Upper lobe of right lung (tissue), 1 donor: Measurements from ENCODE around the gene ELOVL4. TPM values are rescaled to one million over a fixed set of nuclear protein-coding genes. Genes with fewer than 3 reads are reported as not detected.

Source experiments
- ATAC-seq: fragments of 200-7000 bp; cut with Tn5 transposase; one replicate; pipeline ENCODE4 v1.9.1; 2020; ENCODE audit warnings: mild to moderate bottlenecking, moderate library complexity
- DNase-seq: peaks from one replicate; pipeline ENCODE4 v3.0.0-alpha.2; 2020
- H3K27ac ChIP-seq: fragments of 200-600 bp; one replicate; pipeline ENCODE4 v1.8.0; 2022
- H3K27me3 ChIP-seq: fragments of 200-600 bp; one replicate; pipeline ENCODE4 v1.8.0; 2022; ENCODE audit warnings: mild to moderate bottlenecking
- H3K36me3 ChIP-seq: fragments of 200-600 bp; one replicate; pipeline ENCODE4 v1.8.0; 2022
- H3K4me1 ChIP-seq: fragments of 200-600 bp; one replicate; pipeline ENCODE4 v1.8.0; 2022
- H3K4me3 ChIP-seq: fragments of 200-600 bp; one replicate; pipeline ENCODE4 v1.8.0; 2022; ENCODE audit warnings: mild to moderate bottlenecking
- H3K9me3 ChIP-seq: fragments of 200-600 bp; one replicate; pipeline ENCODE4 v1.8.0; 2022
- intact Hi-C: fragments of 100-400 bp; cut with DNase I; formaldehyde crosslinking; loops from one replicate; pipeline ENCODE4 v1.11.0; 2022
- total RNA-seq: library from RNA; stranded (reverse); fragmentation: NEBNext Ultra II Directional; extraction: Animal tissue kit (Norgen Biotek cat#: 25700); gene quantifications from one replicate; pipeline ENCODE4 v1.2.1, GENCODE V29; 2021
- TF ChIP-seq, protein P1 (sequence below): fragments of 200-600 bp; IDR thresholded peaks from one replicate; pipeline ENCODE4 v1.8.0; 2022; ENCODE audit warnings: antibody characterized with exemption
- donor health status: DM: no; HTN: yes; CAD: no; lungs with severe emphysema.

ELOVL4 gene
- total RNA-seq, 1 donor from 2014 or later = 0.17 TPM

DNA sequence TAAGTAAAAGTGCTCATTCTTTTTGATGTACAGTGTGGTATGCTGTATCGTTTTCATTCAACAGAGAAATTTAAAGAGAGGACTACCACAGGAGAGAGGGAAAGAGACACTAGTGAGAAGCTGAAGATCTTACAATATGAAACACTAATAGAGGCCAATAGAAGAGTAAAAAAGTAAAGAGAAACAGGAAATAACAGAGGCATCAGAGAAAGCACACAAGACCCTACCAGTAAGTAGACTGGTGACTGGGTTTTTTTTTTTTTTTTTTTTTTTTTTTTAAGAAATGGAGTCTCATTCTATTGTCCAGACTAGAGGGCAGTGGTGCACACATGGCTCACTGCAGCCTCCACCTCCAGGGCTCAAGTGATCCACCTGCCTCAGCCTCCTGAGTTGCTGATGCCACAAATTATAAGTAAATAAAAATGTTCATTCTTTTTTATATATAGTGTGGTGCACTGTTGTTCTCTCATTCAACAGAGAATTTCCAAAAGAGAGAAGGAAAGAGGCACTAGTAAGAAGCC is 18.8 kb downstream of the ELOVL4 start:
- intact Hi-C loops = no loop called here

DNA sequence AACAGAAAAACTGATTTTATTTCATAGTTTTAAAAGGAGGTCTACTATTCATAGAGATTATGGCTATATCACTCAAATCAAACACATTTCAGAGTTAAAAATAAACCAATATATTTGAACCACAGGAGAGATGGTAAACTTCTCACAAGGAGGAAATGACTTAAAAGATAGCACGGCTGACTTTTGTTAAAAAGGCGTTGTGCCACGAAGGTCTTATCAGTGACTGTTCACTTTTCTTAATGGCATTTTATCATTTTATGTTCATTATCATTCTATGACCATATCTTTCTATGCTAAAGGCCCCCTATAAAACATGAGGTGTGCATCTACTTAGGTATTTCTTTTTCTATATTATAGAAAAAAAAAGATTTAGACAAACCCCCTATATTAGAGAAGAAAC is 19.6 kb downstream of the ELOVL4 start:
- TF ChIP-seq, protein P1, sequence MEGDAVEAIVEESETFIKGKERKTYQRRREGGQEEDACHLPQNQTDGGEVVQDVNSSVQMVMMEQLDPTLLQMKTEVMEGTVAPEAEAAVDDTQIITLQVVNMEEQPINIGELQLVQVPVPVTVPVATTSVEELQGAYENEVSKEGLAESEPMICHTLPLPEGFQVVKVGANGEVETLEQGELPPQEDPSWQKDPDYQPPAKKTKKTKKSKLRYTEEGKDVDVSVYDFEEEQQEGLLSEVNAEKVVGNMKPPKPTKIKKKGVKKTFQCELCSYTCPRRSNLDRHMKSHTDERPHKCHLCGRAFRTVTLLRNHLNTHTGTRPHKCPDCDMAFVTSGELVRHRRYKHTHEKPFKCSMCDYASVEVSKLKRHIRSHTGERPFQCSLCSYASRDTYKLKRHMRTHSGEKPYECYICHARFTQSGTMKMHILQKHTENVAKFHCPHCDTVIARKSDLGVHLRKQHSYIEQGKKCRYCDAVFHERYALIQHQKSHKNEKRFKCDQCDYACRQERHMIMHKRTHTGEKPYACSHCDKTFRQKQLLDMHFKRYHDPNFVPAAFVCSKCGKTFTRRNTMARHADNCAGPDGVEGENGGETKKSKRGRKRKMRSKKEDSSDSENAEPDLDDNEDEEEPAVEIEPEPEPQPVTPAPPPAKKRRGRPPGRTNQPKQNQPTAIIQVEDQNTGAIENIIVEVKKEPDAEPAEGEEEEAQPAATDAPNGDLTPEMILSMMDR = no peak
- ATAC-seq (no peak), DNase-seq (no peak)
- Histone ChIP-seq H3K4me3 (no peak overlapping the region), H3K27me3 (no peaks in the 10 kb centered on the region), H3K9me3 (no peaks in the 10 kb centered on the region), H3K36me3 (no peaks in the 10 kb centered on the region), H3K27ac (no peak overlapping the region), H3K4me1 (no peaks in the 10 kb centered on the region)
- intact Hi-C loops = no loop called here

More for the DNA sequence above, 18.8 kb downstream of the ELOVL4 start:
- no peak overlapping the region for H3K4me3 ChIP-seq
- no peaks in the 10 kb centered on the region for H3K4me1 ChIP-seq
- TF ChIP-seq, protein P1 = no peak
- no peaks in the 10 kb centered on the region for H3K9me3 ChIP-seq
- no peak for DNase-seq
- H3K36me3 ChIP-seq = no peaks in the 10 kb centered on the region
- H3K27ac ChIP-seq = no peak overlapping the region
- ATAC-seq = no peak
- no peaks in the 10 kb centered on the region for H3K27me3 ChIP-seq

DNA sequence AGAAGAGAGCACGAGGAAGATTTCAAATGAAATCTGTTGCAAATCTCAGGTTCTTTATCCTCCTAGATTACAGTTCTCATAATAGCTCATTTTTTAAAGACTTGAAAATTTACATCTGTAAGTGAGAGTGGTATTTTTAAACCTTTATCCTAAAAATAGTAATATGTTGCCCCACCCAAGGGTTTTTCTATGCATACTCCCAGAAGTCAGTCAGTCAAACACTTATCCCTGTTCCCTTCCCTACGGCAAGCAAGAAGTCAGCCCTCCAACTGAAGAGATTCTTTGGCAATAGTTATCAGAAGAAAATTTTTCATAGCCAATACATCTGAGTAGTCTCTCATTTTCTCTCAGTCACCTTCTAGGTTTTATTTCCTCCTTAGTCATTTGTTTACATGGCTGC is 24.1 kb downstream of the ELOVL4 start:
- H3K27ac ChIP-seq = no peak overlapping the region
- no peaks in the 10 kb centered on the region for H3K4me1 ChIP-seq
- no peaks in the 10 kb centered on the region for H3K27me3 ChIP-seq
- TF ChIP-seq, protein P1 = no peak
- intact Hi-C loops = no loop called here
- no peak for DNase-seq
- H3K36me3 ChIP-seq = no peaks in the 10 kb centered on the region
- no peaks in the 10 kb centered on the region for H3K9me3 ChIP-seq
- H3K4me3 ChIP-seq = no peak overlapping the region
- ATAC-seq = no peak

DNA sequence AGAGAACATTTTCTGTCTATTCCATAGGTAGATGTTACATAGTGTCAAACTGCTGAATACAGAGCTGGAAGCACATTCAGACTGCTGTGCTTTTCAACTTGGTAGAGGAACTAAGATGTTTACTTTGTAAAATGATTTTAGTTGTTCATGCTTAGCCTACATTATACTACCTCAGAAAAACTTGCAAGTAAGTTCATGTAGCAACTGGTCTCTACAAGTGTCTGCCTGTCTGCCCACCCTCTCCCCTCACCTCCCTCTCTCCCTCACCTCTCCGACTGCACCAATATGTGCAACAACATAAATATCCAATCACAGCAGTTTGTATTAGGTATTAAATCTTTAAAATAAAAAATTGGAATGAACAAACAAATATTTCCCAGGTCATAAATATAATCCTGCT is 25.3 kb downstream of the ELOVL4 start:
- no peaks in the 10 kb centered on the region for H3K36me3 ChIP-seq
- DNase-seq (no peak), ATAC-seq (no peak)
- H3K4me3 ChIP-seq = no peak overlapping the region
- H3K27me3 ChIP-seq = no peaks in the 10 kb centered on the region
- H3K4me1 ChIP-seq = no peaks in the 10 kb centered on the region
- no peak overlapping the region for H3K27ac ChIP-seq
- intact Hi-C loops = no loop called here
- H3K9me3 ChIP-seq = no peaks in the 10 kb centered on the region
- TF ChIP-seq, protein P1 = no peak

DNA sequence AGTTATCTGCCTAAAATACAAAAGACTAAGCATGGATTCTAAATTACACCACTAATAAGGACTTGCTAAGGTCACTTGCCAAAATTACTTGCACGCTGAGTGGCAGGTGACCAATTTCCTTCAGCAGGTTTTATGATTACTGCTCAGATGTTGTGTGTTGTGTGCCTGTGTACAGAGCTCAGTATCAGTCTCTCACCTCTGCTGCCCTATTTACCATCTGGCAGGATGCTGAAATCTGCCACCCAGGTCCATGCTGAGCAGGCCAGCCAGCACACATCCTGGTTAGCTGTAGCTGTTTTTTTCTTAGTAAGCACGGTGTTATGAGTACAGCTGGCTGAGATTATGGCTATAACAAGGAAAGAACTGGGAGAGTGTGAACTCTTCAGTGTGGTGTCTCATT is 34.0 kb downstream of the ELOVL4 start:
- H3K9me3 ChIP-seq = no peaks in the 10 kb centered on the region
- H3K4me1 ChIP-seq = no peaks in the 10 kb centered on the region
- intact Hi-C loops = no loop called here
- H3K4me3 ChIP-seq = no peak overlapping the region
- no peak for ATAC-seq
- no peak overlapping the region for H3K27ac ChIP-seq
- H3K27me3 ChIP-seq = no peaks in the 10 kb centered on the region
- TF ChIP-seq, protein P1 = no peak
- H3K36me3 ChIP-seq = no peaks in the 10 kb centered on the region
- DNase-seq = no peak

DNA sequence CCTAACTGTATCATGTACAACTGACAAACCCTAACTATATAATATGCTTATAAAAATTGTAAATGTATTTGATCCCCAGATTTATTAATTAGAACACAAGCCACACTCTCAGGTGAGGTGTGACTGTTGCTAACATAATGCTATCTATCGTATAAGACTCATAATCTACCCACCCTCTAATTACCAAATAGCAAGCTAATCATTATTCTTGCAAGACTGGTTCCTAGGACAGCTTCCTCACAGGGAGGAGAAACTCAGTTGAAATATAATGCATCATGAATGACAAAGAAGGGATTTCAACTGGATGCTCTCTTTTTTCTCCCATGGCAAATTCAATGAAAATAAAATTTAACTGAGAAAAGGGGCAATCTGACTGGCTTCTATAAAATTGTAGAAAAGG is 35.4 kb downstream of the ELOVL4 start:
- Histone ChIP-seq H3K4me1 (no peaks in the 10 kb centered on the region), H3K36me3 (no peaks in the 10 kb centered on the region), H3K4me3 (no peak overlapping the region), H3K27ac (no peak overlapping the region), H3K9me3 (no peaks in the 10 kb centered on the region), H3K27me3 (no peaks in the 10 kb centered on the region)
- no peak for ATAC-seq
- intact Hi-C loops = no loop called here
- DNase-seq = no peak
- TF ChIP-seq, protein P1 = no peak
